GM19035 (cell line): Measurements from ENCODE around the gene IFNGR1.
"Not testable (repeated sequence)": the region's sequence is repeated elsewhere in the genome, so short reads cannot be mapped to it uniquely, and the experiment has no call there.

Experiments
- ATAC-seq: cut with Tn5 transposase; IDR thresholded peaks from one replicate; pipeline ENCODE4 v1.9.1; 2021; ENCODE audit not compliant: unreplicated experiment

The IFNGR1 gene

GRCh38 chr6:137213813-137214212 is 5.4 kb downstream of the IFNGR1 start:
- no peak for ATAC-seq

DNA sequence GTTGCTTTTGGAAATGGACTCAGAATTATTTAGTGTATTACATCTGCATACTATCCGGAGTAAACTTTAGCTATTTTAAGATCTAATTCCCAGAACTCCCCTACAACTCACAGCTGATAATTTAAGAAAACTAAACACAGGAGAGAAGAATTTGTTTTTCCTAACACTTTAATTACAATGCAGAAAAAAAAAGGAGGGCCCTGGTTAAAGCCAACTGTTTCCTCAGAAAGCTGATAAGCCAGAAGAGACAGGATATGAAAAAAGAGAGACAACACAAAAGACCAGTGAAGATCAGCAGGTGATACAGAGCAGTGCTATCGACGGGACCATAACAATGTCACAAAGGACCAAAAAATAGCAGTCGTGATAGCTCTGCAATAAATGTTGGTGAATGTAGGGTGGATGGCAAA is 5.8 kb downstream of the IFNGR1 start:
- no peak for ATAC-seq

DNA sequence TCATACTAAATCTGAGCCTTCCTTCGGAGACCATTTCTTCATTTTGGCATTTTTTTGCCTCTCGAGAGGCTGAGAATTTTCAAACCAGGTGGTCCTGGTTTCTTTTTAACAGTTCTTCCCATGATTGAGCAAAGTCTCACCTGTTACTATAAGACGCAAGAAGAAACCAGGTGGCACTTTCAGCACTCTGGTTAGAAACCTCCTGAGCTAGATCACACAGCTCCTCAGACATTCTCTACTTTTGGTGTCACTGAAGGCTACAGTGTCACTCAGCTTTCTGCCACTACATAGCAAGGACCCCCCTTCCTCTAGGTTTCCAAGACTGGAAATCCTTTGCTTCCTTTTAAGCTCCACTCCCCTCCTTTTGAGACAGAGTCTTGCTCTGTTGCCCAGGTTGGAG is 7.3 kb downstream of the IFNGR1 start:
- ATAC-seq, result no peak

DNA sequence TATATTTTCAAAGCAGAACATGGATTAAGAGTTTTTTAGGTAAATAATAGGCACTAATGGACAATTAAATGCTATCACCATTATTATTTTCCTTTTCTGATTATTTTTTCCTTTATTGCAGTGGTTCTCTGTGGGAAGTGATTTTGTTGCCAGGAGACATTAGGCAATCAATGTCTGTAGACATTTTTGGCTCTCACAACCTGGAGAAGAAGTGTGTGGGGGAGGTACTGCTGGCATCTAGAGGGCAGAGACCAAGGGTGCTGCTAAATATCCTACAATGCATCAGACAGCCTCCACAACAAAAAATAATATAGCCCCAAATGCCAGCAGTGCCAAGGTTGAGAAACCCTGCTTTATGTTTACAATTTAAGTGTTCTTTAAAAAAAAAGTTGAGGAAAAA is 8.3 kb downstream of the IFNGR1 start:
- ATAC-seq, result no peak

DNA sequence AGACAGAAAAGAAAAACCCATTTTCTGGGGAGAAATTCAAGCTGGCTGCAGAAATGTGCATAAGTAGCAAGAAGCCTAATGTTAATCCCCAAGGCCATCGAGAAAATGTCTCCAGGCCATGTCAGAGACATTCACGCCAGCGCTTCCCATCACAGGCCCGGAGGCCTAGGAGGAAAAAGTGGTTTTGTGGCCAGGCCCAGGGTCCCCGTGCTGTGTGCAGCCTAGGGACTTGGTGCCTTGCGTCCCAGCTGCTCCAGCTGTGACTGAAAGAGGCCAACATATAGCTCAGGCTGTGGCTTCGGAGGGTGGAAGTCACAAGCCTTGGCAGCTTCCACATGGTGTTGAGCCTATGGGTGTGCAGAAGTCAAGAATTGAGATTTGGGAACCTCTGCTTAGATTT is 10.9 kb downstream of the IFNGR1 start:
- ATAC-seq, result no peak

DNA sequence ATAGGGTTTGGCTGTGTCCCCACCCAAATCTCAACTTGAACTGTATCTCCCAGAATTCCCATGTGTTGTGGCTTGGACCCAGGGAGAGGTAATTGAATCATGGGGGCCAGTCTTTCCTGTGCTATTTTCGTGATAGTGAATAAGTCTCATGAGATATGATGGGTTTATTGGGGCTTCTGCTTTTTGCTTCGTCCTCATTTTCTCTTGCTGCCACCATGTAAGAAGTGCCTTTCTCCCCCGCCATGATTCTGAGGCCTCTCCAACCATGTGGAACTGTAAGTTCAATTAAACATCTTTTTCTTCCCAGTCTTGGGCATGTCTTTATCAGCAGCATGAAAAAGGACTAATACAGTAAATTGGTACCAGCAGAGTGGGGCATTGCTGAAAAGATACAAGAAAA is 11.7 kb downstream of the IFNGR1 start:
- ATAC-seq, result not testable (repeated sequence)

DNA sequence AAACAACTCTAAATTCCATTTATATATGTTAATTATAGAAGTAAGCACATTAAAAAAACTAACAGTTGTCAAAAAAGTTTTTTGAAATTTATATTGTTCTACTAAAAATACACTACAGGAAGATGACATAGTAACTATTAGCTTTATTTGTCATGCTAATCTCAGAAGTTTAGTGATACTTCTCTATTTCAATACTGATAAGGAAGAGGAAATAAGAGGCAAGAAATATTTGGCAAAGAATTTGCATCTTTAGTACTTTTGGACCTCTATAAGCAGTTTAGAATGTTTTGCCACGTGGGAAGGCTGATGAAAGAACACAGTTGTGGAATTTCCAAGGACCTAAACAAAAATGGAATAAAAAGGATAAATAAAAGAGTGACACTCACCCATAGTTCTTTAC is 12.6 kb downstream of the IFNGR1 start:
- ATAC-seq, result no peak

DNA sequence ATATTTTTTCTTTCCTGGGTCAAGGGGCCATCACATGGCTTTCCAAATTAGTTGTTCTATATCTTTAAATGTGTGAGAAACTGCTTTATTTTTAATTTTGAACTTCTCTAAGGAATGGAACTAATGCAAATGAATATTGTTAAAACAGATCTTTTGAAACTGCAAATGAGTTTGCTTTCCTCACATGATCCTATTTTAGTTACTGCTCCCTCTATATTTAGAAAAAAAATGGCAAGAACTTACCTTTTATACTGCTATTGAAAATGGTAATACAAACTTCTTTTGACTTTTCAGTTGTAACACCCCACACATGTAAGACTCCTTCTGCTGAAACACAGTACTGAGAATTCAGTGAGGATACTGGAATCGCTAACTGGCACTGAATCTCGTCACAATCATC is 15.9 kb downstream of the IFNGR1 start:
- no peak for ATAC-seq

- ATAC-seq, result no peak
Observed at GRCh38 chr6:137202078-137202477, 17.1 kb downstream of the IFNGR1 start.

DNA sequence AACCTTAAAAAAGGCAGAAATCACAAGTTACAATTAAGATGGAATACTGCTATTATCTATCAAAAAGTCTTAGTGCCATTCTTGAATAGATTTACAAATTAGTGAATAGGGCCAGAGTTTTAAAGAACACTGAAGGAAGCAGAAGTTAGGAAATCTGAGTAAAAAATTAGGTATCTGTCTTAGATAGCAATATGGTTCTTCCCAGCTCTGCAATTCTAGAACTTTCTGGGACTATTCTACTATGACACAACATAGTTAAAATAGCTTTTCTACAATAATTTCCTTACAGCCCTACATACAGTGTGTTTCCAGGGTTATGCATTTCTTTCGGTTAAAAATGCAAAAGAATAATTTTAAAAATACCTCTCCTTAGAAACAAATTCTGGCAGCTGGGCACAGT is 18.2 kb downstream of the IFNGR1 start:
- no peak for ATAC-seq

DNA sequence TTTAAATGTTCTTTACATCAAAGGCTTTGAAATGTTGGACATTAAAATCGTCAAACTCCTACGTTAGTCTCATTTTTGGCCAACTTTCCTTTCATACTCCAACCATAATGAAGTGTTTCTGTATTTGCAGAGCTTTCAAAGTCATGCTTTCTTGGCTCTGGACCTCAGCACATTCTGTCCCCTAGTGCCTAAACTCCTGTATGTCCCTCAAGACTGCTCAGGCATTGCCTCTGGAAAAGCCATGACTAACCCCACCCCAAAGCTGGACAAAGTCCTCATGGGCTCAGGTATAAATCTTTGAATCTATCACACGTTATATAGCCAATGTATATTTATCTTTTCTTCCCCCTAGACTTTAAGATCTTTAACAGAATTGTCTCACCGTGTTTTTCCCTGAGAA is 18.9 kb downstream of the IFNGR1 start:
- ATAC-seq, result no peak

DNA sequence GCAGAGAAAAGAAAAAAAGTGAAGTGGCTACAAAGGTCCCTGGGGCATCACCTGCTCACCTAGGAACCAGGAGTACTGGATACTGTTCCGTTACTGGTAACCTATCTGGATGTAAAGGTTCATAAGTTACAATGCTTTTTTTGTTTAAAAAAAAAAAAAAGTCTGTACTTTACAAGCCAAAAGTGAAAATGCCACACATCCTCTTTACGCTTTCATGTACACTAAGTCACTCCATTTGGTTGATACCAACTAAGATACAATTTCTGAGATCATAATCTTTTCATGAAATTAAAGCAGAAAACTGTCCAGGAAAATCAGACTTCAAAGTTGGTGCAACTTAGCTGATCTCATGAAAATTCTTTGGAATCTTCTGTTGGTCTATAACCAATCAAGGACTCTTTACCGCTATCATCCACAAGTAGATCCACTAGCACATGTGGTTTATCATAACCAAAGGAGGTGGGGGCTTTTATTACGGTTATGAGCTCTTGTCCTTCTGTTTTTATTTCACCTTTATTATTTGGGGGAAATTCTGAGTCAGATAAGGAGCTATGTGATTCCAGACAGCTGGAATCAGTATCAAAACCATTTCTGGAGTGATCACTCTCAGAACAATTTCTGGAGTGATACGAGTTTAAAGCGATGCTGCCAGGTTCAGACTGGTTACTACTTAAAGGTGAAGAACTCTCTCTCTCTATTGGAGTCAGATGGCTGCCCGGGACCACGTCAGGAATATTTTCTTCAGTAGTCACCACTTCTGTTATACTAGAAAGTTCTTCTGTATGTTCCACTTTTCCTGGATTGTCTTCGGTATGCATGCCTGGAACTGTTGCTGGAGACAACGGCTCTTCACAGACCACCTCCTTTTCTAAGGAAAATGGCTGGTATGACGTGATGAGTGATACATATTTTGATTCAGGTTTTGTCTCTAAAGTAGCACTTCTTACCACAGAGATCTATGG is 21.2 kb downstream of the IFNGR1 start:
- ATAC-seq, result no peak

DNA sequence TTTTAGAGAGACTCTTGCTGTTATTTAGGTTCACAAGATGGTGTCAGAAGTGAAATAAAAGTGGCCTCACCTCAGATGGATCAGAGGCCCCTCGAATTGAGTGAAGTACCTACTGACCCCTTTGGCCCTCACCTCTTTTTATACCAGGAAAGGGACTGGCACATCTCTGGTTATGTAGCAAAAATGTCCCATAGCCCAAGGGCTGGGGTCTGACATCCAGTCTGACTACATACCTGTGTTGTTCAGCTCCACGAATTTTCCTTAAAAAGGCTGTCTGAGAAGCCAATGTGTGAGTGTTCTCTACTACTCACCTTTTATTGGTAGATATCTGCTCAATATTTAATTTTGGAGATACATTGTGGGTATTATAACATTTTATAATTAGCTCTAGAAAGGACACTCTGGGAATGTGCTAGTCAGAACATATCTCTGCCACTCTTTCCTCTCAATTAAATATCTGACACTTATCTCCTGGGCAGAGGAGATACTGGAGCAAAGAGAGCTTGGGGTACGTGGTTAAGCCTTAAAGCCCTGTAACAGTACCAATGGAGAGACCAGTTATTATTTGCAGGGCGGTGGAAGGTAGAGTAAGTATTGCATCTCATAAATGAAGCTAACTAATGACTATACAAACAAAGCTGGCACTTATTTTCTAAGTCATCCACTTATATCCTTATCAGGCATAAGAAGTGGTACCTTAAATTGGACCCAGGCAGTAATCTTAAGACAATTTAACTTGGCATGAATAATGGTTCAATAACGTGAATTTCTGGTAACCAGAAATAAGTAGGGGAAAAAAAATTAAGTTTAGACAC is 25.7 kb downstream of the IFNGR1 start:
- ATAC-seq, result no peak

GRCh38 chr6:137192821-137193220 is 26.4 kb downstream of the IFNGR1 start:
- ATAC-seq, result no peak

DNA sequence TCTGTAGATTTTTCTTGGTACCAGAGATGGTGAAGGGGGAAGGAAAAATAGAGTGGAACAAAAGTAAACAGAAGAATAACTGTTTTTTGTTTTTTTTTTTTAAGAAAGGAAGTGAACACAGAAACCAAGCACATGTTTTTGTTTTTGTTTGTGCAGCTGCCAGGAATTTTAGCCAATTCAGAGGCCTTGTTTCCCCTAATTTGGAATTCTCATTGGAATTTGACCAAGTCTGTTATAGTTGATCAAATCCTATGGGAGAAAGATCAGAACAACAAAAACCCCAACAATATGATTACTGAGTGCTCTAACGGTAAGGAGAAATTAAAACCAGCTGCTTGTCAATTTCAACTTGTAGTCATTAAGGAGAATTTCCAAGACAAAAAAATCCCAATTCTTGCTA is 27.5 kb downstream of the IFNGR1 start:
- ATAC-seq, result no peak

DNA sequence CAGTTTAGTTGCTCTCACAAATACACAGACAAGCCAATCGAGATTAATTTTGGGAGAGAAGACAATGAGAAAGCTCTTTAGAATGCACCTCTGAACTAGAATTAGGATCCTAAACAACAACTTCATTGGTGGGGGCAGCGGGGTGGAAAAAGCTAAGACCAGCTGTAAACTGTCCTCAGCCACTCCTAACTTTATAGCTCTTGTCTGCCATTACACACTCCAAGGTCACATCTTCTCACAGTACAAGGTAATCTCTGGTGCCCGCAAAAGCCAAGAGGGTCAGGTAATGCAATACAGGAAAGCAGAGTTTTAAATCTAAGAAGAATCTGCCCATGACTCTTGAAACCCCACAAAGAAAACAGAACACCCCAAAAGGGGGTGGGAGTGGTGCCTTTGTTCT is 27.9 kb downstream of the IFNGR1 start:
- ATAC-seq, result no peak

- ATAC-seq, result no peak
Observed at GRCh38 chr6:137190583-137191094, 28.5 kb downstream of the IFNGR1 start.

DNA sequence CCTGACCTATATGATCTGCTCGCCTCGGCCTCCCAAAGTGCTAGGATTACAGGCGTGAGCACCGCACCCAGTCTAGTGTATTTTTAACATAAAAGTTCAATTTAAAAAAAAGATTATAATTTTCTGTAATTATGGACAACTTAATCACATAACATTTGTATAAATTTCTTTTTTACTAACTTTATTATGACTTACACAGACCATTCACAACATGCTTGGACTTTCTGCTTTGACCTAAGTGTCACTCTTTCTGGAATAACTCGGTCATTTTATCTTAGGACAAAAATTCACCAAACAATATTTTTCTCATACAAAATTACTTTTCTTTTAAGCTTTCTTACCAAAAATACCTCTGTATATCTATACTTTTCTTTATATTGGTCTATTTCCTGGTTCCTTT is 30.3 kb downstream of the IFNGR1 start:
- no peak for ATAC-seq

- no peak for ATAC-seq
Observed at GRCh38 chr6:137185290-137185689, 33.9 kb downstream of the IFNGR1 start.

DNA sequence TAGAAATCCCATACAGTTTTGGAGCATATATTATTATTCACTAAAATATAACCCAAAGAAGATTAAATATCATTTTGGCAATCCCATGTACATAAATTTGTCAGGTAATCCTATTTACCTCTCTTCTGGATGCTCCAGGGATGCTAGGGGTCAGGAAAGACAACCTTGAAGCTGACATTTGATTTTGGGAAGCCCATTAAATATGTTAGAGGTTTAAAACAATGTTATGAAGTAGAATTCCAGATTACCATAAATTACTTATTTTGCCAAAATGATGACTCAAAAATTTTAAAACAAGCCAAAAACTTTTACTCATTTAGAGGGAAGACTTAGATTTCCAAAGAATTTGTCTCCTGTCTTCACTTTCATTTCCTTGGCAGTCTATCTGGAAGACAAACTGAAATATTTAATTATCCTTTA is 36.5 kb downstream of the IFNGR1 start:
- ATAC-seq, result no peak

DNA sequence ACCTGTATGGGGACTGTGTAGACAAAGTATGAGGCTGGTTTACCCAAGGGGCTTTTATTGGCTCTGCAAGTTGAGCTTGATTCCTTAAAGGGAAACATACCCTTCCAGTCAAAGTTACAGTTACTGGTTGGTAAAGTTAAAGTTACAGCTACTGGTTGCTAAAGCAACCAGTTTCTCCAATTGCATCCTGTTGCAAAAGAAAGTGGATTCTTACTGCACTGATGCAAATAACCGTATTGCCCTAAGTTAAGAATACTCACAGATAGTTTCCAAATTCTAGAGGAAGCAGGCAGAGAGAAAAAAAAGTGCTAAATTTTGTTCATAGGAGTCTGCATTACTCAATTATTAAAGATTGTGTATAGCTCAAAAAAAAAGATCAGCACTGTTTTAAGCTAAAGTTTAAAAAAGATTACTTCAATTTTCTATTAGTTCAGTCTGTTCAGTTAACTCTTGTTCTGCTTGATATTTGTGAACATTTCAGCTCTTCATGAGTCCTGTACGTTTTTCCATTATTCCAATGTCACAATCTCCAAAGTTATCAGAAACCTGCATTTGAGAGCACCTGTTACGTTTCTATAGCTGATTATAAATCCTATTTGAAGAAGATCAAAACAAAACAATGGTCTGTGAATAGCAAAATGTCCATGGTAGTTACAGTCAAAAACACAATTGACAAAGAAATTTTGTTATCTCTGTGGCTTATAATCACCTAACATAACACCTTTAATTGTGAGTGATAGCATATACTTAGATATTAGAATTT is 37.1 kb downstream of the IFNGR1 start:
- no peak for ATAC-seq
